ENCODE data around the gene HS1BP3. TPM values are rescaled to one million over a fixed set of nuclear protein-coding genes. Genes with fewer than 3 reads are reported as not detected.

The HS1BP3 gene
- total RNA-seq, 1 donor from 2014 or later: 20.1 TPM

DNA sequence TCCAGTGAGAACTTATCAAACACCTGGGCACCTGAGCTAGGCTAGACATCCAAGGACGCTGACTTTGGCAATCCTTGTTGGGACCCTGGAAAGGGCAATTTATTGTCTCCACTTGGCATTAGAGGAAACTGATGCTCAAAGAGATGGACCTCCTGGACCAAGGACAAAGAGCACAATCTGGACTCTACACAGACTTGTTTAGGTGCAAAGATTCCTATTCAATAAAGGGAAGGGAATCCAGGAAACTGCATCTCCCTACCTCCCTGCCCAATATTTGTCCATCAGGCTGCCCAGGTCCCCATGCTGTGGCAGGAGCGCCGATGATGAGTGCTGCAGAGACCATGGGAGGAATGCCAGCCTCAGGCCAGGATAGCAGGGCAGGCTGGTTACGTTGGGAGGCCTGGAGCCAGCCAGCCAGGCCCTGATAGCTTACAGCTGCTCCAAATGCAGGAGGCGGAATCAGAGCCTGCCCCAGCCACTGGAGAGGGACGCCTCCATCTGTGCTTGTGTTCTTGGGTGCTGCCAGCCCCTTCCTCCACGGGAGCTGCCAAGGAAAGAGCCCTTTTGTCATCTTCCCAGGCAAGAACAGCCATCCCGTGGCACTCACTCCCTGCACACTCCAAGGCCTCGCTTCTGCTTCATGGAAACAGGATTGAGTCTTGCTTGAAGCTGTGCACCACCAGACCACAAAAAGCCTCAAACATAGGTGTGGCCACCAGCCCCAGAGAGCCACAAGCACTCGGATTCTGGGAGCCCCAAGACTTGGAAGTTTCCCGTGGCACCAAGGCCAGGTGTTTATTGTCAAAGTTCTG lies 60.0 kb downstream of the HS1BP3 start:
- peak; percentile 23 for ATAC-seq
- DNase-seq (ENCODE audit: low spot score): peak; percentile 64

DNA sequence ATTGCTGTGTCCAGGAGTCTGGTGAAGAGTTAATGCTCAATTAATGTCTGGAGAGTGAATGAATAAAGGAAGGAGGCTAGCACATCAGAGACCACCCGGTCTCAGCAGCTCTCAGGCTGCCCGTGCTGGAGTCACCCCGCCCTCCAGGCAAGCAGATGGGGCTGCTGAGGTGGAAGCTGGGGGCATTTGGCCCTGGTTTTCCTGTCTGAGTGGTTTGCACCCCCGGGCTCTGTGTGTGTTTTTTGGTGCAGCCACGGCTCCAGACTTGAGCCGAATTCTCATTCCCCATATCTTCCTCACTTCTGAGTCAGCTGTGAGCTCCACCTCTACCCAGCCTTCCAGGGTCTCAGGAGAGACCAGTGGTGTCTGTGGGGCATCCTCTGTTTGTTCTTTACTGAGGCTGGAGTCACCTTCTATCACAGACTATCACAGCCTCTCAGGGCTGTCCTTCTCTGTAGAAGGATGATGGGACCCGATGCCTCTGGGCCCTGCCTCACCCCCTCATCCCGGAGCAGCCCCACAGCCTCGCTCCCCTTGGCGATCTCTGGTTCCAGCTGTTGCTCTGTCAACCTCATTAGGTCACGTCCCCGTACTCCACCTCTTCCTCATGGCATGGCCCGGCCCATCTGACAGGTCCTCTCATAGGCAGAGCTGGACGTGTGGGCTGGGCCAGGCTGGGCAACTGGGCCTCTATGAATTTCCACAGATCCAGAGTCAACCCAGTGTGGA lies 60.8 kb downstream of the HS1BP3 start:
- DNase-seq (ENCODE audit: low spot score): peak; percentile 46

DNA sequence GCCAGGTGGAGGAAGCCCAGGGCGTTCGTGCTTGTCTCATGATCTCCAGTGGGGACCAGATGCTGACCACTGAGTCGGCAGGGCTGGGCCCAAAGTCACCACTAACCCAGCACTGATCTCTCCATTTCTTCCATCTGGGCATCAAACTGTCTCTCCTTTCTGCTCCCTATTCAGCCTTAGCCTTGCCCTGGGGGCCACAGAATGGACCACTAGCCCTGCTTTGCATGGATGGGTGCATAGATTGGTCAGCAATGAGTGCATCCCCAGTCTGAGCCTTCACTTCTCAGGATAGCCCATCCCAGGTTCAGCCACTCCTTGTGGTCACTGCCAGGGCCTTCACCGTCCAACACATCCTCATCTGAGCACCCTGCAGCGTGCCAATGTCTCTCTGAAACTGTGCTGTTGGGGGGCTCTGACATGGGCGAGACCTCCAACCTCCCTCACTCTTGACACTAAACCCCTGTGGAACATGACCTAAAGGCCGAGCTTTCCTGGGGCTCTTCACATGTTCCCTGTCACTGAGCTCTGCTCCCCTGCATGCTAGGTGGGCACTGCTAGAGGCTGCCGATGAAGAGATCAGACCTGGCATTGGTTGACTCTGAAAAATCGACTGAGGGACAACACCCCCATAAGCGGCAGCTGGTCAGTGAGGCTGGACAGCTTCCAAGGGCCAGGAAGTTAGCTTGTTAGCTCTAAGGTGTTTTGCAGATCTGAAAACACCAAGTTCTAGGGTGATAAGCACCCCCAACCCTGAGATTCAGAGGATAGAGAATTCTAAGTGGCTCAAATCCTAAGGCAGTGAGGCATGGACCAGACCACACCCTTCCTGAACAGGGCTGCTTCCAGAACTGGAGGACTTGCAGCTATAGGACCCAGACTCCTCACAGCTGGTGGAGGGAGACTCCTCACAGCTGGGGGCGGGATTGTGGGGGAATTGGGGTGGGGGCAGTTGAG lies 61.7 kb downstream of the HS1BP3 start:
- DNase-seq (ENCODE audit: low spot score): peak; percentile 33
- ATAC-seq: no peak

More for the DNA sequence above, 60.8 kb downstream of the HS1BP3 start:
- ATAC-seq: no peak

DNA sequence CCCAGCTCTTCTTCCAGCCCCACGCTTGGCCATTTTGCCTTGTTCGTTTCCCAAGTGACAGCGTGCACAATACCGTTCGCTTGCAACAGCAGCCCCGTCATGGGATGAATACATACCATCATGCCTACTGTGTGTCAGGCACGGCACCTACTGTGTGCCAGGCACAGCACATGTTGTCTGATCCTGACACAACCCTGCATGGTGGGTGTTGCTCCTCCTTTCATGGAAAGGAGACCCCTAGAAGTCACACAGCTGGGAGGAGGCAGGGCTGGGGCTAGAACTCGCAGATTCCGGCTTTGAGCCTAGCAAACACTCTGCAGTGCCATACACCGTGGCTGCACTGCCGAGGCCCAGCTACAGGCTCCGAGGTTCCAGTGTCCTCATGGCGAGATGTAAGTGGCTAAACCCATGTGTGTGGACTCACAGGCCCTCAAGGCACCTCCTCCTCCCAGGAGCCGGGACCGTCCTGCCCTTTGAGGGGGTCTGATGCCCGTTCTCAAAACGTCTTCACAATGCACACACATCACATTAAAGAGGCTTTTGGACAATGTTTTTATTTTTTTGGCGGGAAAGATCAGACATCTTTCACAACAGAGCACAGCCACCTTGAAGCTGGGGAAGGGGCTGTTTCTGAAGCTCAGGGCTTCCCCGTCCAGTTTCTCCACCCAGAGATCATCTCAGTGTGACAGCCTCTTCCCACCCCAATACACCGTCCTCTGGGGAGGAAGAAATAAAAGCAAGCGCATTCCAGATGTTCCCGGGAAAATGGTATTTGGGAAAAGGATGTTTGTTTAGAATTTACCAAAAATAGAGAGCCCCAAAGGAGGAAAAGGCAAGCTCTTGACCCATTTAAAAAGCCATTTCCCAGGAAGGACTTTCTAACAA lies 64.9 kb downstream of the HS1BP3 start:
- no peak for ATAC-seq
- DNase-seq (ENCODE audit: low spot score): no peak

DNA sequence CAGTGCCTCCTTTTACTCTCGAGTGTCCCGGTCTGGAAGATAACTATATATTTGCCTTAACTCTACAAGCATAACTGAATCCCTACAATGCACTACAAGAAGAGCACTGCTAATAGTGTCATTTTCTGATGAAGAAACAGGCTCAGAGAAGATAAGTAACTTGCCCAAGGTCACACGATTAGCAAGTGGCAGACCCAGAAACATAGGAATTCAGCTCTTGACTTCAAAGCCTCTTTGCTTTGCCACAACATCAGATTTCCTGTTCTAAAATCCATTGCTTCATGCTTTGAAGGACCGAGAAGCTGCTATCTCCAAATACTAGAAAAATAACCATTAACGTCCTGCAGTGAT lies 65.6 kb downstream of the HS1BP3 start:
- no peak for ATAC-seq
- no peak for DNase-seq (ENCODE audit: low spot score)

DNA sequence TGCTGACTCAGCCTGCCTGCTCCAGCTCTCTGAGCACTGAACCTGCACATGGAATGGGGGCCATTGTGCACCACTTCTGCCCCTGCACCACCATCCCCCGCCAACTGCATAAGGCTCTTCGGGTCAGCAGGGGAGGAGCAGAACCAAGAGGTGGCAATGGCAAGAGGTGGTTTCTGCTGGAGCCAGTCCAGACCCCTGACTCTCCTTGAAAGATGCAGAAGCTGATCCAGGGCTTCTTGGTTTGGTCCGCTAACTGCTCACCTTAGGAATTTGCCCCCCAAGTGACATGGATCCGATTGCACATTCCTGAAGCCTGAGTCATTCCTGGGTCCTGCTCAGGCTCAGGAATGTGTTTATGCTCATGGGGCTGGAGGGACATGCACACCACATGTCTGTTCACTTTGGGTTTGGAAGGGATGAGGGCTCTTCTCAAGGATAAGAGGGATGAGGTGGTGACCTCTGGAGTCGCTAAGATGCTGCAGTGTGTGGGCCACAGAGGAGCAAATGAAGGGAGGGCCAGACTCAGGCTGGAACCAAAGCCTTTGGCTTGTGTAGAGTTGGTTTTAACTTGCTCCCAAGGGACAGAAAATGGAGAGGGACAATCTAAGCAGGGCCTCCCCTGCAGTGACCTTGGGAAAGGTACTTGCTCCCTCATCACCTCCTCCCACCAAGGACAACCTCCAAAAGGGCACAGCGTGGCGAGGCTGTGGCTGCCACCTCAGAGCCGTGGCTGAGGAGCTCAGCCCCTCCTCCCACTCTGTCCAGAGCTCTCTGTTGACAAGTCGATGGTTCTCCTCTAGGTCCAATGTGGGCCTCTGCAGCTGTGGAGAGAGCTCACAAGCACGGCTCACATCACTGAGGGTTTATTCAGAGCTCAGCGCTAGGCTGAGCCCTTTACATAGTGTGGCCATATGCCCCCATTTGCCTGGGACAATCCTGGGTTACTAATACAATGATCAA lies 66.2 kb downstream of the HS1BP3 start:
- no peak for DNase-seq (ENCODE audit: low spot score)

DNA sequence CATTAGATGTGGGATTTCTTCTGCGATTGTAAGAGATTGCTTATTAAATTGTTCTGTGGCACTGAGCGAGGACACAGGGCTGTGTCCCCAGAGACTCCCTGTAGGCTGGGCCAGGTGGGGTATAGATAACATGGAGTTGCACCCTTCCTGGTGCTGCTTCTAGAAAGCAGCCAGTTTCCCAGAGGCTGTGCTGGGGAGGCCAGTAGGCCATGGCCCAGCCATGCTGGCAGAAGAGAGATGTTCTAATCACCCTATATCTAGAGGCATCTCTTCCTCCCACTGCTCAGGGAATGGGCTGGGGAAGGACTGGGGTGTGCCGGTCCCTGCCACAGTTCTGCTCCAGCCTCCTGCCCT lies 66.9 kb downstream of the HS1BP3 start:
- DNase-seq (ENCODE audit: low spot score) (no peak), ATAC-seq (peak; percentile 7)

More for the DNA sequence above, 66.2 kb downstream of the HS1BP3 start:
- ATAC-seq: peak; percentile 34

DNA sequence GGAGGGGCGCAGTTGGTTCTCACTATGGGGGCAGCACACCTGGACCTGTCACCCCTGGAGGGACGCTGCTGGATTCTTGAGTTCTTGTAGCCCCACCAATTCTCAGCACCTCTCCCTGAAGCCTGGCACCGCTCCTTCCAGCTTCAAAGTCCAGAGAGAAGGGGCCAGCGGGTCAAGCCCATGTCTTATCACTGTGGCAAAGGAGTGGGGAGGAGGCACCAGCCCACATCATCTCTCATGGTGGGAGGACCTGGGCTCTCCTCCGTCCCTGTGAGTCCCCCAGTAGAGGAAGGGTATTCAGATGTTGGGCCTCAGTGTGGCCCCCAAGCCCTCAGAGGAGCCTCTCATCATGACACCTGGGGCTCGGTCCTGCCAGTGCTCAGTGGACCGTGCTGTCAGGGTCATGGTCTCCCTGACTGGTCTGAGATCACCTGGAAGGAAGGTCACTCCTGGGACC lies 67.4 kb downstream of the HS1BP3 start:
- ATAC-seq (no peak), DNase-seq (ENCODE audit: low spot score) (no peak)

DNA sequence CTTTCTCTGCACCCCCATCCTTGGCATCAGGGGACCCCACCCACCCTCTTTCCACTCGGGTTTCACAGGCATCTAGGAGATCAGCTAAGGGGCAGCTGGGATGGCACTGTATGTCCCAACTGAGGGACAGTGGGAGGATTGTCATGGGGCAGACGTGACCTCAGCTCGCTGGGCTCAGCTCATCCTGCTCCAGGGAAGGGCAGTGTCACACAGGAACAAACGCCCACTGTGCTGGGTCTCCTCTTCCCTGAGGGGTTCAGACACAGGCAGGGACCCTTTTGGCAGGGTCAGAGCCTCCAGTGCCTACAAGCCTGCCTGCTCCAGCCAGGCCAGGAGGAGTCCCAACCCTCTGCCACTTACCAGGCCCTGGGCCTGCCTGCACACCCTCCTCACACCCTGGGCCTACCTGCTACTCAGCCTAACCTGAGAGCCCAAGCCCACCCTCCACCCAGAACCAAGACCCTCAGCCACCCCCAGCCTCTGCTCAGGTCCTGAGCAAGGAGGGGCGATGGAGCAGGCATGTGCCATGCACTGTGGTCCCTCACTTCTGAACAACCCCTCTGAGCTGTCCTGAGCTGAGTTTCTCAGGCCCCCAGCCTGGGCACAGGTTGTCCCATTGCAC lies 68.2 kb downstream of the HS1BP3 start:
- no peak for DNase-seq (ENCODE audit: low spot score)
- ATAC-seq: no peak

DNA sequence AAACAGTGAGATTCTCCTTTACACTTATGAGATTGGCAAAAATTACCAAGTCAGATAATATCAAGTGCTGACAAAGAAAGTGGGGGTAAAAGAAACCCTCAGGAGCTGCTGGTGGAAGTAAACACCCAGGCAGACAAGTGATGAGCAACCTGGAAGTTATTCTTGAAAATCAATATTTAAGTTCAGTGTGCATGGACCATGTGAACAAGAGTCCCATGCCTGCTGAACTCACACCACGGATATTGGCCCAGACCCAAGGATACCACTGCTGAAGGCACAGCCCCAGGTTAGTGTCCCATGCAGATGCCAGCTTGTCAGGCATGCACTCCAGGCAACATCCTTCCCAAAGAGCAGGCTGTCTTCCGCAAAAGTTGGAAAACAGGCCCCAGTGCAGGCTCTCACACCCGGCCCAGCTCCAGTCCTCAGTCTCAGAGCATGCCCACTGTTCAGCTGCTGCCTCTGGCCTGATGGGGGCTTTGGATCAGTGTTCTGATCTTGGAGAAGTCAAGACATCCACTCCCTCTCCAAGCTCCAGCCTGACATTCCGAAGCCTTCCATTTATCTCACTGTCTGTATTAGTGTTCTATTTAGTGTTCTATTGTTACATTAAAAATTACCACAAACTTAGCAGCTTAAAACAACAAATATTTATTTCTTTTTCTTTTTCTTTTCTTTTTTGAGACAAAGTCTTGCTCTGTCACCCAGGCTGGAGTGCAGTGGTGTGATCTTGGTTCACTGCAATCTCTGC lies 70.0 kb downstream of the HS1BP3 start:
- ATAC-seq (peak; percentile 76), DNase-seq (ENCODE audit: low spot score) (peak; percentile 89)

DNA sequence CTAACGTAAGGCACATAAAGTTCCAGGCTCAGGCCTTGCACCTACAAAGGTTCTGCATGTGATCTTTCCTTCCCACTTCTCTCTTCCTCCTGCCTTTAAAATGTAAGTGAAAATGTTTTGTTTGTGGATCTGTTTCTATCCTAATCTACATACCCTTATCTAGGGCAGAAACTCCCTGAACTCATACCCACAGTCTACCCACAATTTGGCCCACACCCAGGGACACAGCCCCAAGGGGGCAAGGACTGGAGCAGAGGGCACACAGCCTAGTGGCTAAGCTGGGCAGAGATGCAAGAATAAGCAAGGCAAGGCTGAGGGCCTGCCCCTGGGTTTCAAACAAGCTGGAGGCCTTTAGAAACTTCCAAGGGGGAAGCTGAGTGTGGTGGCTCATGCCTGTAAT lies 71.0 kb downstream of the HS1BP3 start:
- peak; percentile 73 for DNase-seq (ENCODE audit: low spot score)
- ATAC-seq: peak; percentile 52

DNA sequence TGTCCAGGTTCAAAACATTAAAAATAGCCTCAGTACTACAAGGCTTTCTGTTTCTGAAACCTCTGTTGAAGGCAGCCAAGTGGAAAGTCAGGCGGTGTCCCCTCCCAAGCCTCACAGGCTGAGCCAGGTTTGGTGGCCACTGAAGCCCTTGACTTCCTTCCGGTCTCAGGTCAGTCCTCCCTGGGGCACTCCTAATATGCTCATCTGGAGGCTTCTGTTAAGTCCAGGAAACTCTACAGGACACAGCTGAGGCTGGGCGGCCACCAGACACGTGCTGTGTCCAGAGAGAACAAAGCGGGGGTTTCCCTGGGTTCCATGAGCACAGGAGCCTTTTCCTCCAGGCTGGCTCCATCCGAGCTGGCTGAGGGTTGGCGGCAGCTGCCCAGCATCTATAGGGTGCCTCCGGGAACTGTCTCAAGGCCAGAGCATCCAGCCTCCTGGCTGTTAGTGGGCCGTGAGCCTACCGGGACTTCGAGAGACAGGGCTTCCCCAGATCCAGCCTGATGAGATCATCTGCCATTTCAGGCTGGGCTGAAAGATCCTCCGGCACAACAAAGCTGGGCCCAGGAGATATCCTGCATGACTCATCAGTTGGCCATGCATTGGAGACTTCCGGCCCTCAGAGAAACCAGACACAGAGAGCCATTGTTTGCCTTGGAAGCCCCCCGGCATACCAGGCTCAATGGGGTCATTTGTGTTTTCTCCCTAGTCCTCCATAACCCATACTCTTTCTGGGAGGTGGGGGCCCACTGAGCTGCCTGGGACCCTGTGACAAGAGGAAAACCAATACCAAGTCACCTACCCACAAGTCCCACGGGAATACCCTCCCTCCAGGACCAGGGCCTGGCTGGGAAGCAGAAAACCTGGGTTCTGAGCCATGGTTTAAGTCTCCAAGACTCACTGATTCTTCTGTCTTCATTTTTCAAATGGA lies 71.7 kb downstream of the HS1BP3 start:
- DNase-seq (ENCODE audit: low spot score): no peak
- ATAC-seq: peak; percentile 33

DNA sequence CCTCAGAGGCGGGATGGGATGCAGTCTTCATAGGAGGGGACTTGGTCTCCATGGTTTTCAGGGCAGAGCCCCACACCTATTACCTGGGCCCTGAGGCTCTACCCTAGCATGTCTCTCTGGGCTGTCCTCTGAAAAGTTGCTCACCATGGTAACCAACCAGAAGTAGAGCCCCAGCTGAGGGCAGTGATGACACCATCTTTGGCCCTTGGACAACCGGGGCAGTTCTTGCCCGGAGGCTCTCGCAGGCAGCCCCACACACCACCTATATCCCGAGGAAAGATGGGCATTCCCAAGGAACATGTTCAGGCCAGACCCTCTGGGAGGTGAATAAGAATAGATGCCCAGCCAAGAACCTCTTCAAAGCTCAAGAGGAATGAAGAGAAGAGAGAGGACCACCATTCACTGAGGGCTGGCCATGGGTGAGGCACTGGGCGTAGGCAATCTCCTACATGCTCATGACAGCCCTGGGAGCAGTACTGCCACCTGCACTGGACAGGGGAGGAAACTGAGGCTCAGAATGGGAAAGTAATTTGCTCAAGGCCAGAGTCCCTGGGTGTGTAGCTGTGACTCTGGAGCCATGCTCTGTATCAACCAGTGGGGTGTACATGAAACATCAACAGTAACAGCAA lies 72.5 kb downstream of the HS1BP3 start:
- DNase-seq (ENCODE audit: low spot score) (no peak), ATAC-seq (no peak)

DNA sequence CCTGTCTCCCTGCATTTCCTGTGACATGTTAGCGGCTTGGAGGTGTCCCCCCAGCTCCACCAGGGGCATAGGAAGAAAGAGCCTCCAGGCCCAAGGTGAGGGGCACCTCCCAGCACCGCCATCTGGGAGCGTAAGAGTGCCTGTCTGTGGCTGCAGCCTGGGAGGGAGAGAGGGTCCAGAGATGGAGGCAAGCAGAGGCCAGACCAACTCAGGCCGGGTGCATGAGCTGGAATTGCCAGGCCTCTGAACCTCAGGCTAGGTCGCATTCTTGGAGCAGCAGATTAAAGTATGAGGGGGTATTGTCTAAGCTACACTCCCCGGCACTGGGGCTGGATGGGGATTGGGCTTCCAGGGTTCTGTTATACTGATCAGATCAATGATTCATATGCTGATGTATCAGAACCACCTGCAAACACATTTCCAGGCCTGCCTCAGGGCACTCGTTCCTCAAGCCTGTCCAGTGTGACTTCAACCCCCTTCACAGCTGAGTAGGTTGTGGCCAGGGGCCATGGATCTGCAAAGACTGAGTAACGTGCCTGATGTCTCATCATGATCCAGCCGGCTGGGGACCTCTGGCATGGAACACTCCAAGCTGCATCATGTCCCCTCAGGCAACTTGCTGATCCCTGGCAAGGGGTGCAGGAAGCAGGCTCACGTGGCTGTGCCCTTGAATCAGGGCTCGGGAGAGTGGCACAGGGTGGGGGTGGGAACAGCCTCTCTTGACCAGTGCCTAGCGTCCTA lies 73.2 kb downstream of the HS1BP3 start:
- no peak for ATAC-seq
- no peak for DNase-seq (ENCODE audit: low spot score)

DNA sequence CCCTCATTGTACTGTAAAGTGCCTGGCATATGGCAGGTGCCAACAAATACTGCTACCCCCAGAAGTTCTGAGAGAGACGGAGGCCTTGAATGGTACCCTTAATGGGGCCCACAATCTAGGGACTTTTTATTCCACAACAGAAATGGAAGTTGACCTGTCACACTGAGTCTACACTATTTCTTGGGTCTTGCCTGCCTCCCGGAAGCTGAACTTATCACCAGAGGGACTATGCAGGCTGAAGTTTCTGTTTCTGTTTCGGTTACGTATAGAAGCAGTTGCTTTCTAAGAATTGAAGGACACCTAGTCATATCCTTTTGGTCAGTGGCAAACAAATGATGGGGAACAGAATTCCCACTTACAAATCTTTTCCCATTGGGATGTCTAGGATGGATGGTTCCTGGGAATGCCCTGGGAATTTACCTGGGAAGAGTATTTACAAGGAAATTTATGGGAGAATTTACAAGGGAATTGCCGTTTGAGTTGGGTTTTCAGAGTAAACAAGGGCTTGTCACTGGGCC lies 74.2 kb downstream of the HS1BP3 start:
- no peak for DNase-seq (ENCODE audit: low spot score)
- ATAC-seq: no peak

Data from left lobe of liver (tissue), 2 donors.